GM19455 (cell line): ENCODE measurements around the gene MBTD1.
"Not testable (repeated sequence)": the region's sequence is repeated elsewhere in the genome, so short reads cannot be mapped to it uniquely, and the experiment has no call there.

Source experiments
- ATAC-seq: cut with Tn5 transposase; IDR thresholded peaks from one replicate; pipeline ENCODE4 v1.9.1; 2021; ENCODE audit not compliant: unreplicated experiment

The MBTD1 gene

DNA sequence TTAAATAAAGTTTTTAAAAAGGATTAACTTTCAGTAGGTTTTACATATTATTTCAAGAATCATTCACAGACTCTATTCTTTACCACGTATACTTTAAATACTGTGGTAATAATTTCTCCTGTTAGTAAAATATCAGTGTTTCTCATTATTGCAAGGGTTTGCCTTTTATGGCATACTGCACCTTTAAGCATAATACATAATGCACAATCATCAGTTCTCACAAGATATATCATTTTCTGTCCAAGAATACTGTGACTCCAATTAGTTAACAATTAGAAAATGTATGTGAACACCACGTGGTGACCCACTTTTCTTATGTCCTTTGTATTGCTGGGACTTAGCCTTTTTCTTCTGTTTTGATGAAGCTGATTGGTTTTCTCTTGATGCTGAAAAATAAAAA is 68.0 kb downstream of the MBTD1 start:
- no peak for ATAC-seq

DNA sequence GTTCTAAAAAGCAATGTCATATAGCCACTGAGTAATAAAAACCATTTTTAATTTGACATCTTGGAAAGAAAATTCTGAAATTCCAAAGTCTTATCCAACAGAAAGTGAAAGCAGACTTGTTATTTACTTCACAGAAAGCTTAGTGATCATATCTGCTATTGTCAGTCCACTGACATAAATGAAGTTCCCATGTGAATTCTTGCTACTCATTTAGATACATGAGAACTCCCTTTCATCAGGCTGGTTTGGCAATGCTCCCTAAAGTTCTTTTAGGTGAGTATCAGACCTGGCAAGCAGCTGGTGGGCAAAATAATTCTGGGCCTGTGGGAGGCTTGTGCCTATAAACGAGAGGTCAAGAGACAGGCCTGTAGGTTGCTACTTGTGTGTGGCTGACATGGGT is 70.2 kb downstream of the MBTD1 start:
- no peak for ATAC-seq

DNA sequence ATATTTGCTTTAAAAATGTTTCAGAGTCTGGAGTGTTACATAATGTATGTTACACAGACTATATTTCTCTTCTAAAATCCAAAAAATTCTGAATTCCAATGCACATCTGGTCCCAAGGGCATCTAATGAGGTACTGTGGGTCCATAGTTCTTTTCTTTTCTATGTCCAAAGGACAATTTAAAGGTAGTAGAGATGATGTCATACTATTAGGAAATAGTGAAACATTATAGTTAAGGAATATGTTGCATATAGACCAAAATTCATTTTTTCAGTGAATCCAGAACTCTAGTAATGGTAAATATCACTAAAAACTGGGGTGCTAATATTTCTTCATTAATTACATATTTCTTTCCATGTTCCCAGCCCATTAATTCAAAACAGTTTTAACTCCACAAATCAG is 70.7 kb downstream of the MBTD1 start:
- ATAC-seq = no peak

DNA sequence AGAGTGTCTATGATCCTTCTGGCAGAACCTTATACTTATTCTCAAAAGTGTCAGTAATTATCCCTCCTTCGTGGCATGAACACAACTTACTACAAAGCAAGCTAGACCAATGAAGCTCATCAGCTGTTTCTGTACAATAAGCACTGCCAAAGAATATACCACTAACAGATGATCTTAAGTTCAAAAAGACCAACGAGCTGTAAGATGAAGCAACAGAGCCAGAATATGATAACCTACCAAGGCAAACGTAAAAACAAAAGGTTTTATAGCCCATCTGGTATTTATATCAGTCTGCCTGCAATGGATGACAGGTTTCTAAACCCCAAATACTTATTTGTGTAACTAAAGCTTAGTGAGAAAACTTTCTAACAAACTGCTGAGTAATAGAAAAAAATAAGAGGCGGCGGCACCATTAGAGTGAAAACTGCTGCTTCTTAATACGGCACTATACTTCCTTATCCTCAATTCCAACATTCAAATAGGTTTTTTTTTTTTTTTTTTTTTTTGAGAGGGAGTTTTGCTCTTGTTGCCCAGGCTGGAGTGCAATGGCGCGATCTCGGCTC is 71.5 kb downstream of the MBTD1 start:
- ATAC-seq = no peak

DNA sequence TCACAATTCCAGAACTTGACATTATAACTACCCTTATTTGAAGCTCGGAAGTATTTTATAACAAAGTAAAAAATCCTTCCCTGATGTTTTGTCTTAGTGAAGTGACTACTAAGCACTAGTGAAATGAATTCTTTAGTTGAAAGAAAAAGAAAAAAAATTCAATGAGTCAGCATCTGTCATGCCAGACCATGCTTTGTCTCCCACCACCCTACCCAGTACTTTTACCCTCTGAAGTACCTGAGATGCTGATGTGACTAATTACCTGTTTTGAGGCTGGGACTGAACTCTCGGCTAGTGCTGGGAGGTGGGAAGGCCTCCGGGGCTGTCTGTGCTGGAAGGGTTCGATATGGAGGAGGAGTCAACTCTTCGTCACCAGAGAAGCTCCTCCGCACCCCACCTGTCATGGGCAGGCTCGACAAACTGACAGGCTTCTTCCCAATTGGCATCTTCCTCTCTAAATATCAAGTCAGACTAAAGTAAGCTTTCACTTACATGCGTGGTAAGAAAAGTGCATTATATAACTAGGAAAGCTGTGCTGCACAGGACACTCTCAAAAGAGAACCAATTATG is 74.0 kb downstream of the MBTD1 start:
- no peak for ATAC-seq

DNA sequence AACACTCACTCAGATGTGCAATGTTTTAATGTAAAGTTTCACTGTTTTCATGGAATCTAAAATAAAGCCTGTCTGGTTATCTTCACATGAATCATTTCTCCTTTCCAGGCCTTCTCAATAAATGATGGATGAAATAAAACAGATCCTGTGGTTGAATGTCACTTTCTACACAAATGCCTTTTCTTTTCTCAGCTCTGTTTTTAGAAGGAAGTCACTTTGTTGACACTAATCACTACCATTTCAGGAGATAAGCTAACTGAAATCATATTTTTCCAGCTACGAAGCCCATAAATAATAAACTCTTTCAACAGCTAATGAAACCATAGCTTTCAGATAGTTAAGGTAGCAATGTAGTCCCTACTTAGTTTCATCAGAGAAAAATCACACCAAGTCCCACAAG is 75.7 kb downstream of the MBTD1 start:
- ATAC-seq = no peak

DNA sequence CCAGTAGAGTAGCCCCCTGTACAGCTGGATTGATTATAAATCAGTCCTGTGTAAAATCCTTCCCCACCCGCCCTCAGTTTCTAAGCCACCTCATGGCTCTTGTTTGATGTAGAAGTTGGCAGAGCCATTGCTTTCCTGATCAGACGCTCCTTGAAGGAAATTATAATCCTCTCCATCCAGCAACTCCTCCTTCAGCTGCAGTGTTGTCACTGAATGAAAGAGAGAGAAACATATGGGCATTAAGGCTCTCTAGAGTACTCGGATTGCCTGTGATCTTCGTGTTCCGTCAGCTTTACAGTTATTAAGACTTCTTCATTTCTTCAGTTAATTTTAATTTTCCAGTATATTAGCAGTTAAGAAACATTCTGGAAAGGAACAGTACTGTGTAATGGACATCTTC is 79.4 kb downstream of the MBTD1 start:
- no peak for ATAC-seq

DNA sequence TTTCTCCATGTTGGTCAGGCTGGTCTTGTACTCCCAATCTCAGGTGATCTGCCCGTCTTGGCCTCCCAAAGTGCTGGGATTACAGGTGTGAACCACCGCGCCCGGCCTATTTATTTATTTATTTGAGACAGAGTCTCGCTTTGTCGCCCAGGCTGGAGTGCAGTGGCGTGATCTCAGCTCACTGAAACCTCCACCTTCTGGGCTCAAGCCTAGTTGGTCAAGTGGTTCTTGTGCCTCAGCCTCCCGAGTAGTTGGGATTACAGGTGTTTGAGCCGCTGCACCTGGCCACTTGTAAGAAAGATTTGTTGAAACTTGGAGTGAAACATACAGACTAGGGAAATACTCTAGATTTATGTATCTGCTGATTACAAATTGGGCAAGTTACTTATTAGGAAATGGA is 87.8 kb downstream of the MBTD1 start:
- not testable (repeated sequence) for ATAC-seq

DNA sequence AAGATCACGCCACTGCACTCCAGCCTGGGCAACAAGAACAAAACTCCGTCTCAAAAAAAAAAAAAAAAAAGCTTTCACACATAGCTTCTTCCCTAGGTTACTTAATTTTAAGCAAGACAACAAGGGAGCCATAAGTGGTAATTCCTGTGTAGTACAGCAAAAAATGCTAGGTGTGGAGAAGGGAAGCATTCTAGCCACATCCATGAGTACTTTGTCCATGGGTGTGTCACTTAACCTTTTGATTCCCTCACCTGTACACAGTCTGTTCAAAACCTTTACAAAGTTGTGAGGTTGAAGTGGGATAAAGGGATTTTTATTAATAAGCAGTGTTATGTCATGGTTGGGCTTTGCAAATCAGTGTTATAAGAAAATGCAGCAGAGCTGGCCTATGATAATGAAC is 89.1 kb downstream of the MBTD1 start:
- ATAC-seq = no peak

DNA sequence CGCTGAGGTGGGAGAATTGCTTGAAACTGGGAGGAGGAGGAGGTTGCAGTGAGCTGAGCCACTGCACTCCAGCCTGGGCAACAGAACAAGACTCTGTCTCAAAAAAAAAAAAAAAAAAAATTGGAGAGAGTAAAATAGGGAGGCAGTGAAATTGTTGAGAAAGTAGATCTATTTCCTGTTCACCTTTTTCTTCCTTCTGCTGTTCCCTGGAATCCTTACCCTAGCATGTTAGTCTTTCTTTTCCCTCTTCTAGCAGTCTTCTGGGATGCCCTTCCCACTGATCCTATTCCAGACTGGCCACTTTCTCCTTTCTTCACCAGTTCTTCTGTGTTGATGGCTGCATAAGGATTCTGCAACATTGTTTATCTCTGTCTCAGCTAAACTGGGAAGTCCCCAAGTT is 90.5 kb downstream of the MBTD1 start:
- no peak for ATAC-seq

DNA sequence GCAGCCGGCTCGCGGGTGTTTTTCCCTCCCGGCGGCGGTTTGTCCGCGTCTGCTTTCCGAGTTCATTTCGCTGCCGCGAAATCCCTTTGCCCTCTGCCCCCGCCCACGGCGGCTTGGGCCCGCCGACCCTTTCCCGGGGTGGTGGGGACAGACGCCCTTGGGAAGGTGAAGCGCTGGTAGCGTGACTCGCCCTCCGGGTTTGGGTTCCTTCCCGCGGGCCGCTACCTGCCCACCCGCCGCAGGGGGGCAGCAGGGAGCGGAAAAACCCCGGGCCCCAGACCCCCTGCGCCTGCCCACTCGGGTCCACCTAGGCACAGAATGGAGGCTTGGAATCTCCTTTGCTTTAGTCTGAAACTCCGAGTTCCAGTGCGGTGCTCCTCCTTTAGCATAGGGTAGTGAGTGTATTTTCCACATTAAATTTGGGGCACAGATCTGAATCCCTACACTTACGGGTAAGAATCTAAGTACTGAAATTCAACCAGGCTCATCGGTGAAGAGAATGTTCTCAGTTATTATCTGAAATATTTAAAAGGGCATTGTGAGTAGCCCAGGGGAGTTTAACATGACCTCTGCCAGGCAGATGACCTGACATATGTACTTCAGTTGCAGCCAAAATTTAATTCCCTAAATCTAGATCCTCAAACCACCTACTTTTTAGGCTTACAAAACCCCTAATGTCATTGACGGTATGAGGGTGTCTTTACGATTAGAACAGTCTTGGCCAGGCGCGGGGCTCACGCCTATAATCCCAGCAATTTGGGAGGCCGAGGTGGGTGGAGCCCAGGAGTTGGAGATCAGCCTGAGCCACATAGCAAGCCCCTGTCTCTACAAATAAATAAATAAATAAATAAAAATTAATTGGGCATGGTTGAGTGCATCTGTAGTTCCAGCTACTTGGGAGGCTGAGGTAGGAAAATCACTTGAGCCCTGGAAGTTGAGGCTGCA is 92.6 kb downstream of the MBTD1 start:
- ATAC-seq = peak; percentile 58

DNA sequence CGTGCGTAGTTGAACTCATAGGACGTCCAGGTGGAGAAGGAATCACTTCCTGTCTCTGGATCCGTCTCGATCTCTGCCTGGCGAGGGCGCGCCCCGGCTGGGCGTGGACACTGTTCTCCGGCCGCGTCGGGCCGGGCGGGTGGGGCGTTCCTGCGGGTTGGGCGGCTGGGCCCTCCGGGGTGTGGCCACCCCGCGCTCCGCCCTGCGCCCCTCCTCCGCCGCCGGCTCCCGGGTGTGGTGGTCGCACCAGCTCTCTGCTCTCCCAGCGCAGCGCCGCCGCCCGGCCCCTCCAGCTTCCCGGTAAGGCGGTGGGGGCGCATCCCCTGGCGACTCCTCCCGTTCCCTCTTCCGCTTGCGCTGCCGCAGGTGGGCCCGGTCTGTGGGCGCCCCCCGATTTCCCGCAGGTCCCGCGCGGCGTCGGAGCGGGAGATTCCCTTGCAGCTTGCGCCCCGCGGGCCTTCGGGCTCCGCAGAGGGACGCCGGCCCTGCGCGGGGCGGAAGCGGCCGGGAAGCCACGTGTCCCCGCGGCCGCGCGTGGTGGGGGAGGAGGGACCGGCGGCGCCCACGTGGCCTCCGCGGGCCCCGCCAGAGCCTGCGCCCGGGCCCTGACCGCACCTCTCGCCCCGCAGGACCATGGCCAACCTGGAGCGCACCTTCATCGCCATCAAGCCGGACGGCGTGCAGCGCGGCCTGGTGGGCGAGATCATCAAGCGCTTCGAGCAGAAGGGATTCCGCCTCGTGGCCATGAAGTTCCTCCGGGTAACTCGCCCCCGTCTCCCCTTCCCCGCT is 93.5 kb downstream of the MBTD1 start, which contains the start of gene NME2:
Gene NME2 (plus strand): TSS at position 214 of the 789 bp plus-strand sequence. CDS start 420 bp downstream, at position 634.
- ATAC-seq = peak; percentile 79

DNA sequence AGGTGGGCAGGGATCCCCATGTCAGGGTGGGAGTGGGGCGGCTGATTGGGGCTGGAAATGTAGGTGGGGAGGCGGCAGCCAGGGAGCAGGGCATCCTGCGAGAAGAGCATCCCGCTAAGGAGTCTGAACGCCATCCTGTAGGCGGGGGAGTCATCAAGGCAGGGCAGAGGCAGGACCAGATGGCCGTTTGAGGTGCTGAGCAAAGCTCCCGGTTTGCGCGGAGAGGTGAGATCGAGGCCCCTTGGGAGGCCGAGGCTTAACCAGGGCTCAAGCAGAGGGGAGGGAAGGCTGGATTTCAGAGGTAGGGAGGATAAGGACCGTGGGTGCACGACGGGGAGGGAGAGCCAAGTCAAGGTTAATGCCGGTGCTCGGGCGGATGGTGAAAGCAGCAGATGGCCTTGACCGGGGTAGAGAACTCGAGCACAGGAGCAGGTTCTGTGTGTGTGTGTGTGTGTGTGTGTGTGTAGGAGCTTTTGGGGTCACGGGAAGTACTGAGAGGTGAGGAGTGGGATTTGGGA is 94.1 kb downstream of the MBTD1 start:
- no peak for ATAC-seq

DNA sequence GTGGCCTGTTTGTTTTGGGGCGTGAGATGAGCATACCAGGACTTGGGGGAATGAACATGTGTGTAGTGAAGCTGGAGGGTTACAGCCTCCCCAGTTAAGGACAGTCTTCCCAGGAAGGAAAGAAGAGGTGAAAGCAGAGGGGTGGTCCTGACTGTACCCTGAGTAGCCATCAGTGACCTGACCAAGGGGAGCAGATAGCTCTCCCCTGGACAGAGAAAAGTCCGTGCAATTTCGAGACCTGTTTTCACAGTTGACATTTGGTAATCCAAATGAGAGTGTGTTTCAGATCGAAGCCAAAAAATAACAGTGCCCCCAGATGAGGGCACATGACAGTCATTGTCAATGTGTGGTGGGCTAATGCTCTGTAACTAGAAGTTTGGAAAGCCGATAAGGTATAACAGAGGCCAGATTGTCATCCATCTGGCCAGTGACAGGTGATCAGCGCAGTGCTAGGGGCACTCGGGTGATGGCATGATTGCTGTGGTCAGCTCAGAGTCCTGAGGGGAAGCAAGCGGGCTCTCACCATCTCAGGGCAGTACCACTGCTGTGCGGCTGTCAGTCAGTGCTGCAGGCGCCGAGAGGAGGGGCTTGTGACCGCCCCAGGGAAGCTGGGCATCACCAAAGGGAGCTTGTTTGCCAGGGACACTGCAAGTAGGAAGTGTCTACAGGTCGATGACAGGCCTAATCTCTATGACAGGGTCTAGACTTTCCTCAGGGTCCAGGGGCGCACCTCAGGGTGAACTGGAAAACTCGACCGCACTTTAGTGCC is 94.8 kb downstream of the MBTD1 start:
- ATAC-seq = no peak

DNA sequence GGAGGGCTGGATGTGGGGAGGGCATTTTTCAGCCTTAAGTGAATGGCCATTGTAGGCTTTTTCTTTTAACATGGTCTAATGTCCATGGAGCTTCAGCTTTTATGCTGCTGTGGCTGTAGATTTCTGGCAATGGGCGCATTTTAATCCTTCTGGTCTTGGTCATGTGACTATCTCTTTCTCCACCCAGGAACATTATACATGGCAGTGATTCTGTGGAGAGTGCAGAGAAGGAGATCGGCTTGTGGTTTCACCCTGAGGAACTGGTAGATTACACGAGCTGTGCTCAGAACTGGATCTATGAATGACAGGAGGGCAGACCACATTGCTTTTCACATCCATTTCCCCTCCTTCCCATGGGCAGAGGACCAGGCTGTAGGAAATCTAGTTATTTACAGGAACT is 98.3 kb downstream of the MBTD1 start:
- ATAC-seq = no peak

DNA sequence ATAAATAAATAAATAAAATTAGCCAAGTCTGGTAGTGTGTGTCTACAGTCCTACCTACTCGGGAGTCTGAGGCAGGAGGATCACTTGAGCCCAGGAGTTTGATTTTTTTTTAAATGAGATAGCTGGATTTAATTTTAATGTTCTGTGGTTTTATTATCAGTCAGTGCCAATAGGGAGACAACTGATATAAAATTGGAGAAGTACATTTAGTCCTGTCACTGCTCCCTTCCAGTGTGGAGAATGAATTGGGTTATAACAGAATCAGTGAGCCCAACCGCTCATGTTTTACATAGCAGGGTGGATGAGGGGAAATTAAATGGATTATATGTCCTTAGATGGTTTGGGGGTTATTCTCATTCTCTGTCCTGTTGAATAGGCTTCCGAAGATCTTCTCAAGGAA is 100.2 kb downstream of the MBTD1 start:
- no peak for ATAC-seq

DNA sequence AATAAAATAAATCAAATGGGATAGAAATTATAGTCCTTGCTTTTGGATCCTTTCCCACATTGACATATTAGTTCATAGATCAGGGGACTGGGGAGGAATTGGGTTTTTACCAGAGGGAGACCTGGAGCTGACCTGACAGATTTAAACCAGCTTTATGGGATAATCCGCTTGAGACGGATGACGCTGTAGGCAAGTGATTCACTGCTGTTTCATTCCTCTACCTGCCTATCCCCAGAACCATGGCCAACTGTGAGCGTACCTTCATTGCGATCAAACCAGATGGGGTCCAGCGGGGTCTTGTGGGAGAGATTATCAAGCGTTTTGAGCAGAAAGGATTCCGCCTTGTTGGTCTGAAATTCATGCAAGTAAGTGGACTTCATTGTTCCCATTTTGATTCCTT is 104.4 kb downstream of the MBTD1 start:
- no peak for ATAC-seq

DNA sequence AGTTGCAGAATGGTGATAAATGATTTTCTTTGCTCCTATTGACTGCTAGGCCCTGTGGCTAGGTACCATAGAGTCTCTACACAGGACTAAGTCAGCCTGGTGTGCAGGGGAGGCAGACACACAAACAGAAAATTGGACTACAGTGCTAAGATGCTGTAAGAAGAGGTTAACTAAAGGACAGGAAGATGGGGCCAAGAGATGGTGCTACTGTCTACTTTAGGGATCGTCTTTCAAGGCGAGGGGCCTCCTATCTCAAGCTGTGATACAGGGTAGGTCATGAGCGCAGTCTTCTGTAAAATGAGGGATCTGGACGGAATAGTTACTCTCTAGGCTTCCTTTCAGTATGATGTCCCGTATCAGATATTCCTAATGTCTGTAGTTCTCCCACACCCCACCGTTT is 105.7 kb downstream of the MBTD1 start:
- ATAC-seq = no peak

DNA sequence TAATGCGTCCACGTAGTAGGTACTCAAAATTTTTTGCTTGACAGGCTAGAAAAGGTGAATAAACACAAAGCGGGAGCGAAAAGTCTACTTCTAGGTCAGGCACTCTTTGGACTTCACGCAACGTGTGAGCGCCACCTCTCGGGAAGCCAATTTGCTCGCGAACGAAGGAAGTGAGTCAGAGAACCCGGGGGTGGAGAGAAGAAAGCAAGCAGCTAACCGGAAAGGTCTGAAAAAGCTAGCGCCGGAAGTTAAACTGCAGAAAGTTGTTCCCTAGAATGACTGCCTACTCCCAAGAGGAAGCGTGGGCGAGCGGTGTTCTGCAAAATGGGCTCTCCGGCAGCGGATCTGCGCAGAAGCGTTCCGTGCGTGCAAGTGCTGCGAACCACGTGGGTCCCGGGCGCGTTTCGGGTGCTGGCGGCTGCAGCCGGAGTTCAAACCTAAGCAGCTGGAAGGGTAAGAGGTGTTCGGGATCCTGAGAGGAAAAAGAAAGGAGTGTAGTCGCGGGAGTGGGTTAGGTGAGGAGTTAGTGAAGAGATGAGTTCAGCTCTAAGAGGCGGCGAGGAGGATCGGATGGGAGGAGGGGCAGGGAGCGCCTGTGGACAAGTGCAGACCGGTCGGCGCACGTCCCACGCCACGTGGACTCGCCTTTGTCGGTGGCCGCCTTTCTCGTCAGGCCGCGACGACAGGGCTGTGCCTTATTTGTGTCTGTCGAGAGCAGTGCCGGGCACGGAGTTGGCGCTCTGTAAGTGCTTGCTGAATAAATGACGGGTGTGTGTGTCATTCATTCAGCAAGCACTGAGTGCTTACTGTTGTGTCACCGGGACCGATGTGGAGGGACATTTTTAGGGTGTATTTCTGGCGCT is 106.4 kb downstream of the MBTD1 start, which contains the start of gene NME1:
Gene NME1 (plus strand): TSS at position 350 of the 863 bp plus-strand sequence. CDS start 2,096 bp downstream, outside the sequence.
- peak; percentile 94 for ATAC-seq
